ENCODE results near the gene MICAL2.
A peak's percentile ranks its signal among the peaks of the same experiment; 100 is the strongest.

The MICAL2 gene

DNA sequence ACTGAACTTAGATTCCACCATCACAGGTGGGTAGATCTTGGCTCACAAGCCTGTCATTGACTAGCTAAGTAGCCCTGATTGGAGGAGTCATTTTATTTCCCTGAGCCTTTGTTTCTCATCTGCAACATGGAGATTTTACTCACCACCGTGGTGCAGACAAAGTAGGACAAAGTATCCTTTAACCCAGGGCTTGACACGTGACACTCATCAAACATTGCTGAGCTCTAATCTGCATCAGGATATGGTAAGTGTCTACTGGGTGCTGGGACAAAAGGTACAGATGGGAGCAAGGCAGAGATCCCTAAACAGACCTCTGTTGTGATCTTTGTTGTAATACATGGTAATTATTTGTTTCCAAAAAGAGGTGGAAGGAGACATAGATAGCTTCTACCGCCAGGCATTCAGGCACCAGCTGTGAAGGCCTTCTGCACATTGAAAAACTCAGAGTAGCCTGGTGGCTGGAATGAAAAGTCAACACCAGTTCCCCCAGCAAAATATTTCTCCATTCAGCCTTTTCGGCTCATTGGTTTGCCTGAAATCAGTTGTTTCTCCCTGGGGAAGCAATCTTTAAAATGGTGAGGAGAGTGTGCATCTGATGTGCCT is 18.3 kb upstream of the MICAL2 start:
- ChIA-PET CTCF (interaction anchor here (0.7 to 2.7 kb wide), 11 partner anchors 11 to 192 kb away, joined by 3 to 14 read pairs (median 4); no protein-coding TSS in a partner anchor), POLR2A (interaction anchor here (0.6 to 1.2 kb wide), 3 partner anchors 15 to 108 kb away, joined by 3 to 4 read pairs (median 3); no protein-coding TSS in a partner anchor)
- TF ChIP-seq, protein P1, sequence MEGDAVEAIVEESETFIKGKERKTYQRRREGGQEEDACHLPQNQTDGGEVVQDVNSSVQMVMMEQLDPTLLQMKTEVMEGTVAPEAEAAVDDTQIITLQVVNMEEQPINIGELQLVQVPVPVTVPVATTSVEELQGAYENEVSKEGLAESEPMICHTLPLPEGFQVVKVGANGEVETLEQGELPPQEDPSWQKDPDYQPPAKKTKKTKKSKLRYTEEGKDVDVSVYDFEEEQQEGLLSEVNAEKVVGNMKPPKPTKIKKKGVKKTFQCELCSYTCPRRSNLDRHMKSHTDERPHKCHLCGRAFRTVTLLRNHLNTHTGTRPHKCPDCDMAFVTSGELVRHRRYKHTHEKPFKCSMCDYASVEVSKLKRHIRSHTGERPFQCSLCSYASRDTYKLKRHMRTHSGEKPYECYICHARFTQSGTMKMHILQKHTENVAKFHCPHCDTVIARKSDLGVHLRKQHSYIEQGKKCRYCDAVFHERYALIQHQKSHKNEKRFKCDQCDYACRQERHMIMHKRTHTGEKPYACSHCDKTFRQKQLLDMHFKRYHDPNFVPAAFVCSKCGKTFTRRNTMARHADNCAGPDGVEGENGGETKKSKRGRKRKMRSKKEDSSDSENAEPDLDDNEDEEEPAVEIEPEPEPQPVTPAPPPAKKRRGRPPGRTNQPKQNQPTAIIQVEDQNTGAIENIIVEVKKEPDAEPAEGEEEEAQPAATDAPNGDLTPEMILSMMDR (IDR thresholded peaks at IDR 0.05; ENCODE audit: insufficient read depth, low read length, missing control alignments): peak; percentile 12
- no peak overlapping the region for H3K4me3 ChIP-seq (ENCODE audit: low read depth, low read length)
- no peak for DNase-seq (ENCODE audit: low read depth, low spot score)

DNA sequence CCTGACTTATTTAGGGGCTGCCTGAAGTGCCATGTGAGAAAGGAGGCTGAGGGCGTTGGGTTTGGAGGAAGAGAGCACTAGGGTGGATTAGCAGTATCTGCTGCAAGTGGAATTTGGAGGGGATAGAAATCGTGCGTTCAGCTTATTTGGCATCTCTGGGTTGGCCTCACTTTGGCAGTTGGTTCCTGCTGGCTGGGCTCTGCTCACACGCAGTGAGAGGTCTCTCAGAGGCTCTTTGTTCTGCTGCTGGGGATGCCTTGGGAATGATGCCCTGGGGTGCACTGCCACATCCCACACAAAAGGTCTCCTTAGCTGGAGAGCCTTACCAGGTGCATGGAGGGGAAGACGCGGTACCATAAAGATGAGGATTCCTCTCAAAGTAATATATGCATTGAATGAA is 17.7 kb upstream of the MICAL2 start:
- ChIA-PET CTCF (interaction anchor here (0.7 to 2.6 kb wide), 9 partner anchors 10 to 192 kb away, joined by 3 to 14 read pairs (median 4); no protein-coding TSS in a partner anchor), POLR2A (interaction anchor here (1.0 kb wide), 1 partner anchor 108 kb away, joined by 3 read pairs; no protein-coding TSS in a partner anchor)
- DNase-seq (ENCODE audit: low read depth, low spot score): no peak
- H3K4me3 ChIP-seq (ENCODE audit: low read depth, low read length): no peak overlapping the region
- TF ChIP-seq, protein P1 (IDR thresholded peaks at IDR 0.05; ENCODE audit: insufficient read depth, low read length, missing control alignments): no peak

DNA sequence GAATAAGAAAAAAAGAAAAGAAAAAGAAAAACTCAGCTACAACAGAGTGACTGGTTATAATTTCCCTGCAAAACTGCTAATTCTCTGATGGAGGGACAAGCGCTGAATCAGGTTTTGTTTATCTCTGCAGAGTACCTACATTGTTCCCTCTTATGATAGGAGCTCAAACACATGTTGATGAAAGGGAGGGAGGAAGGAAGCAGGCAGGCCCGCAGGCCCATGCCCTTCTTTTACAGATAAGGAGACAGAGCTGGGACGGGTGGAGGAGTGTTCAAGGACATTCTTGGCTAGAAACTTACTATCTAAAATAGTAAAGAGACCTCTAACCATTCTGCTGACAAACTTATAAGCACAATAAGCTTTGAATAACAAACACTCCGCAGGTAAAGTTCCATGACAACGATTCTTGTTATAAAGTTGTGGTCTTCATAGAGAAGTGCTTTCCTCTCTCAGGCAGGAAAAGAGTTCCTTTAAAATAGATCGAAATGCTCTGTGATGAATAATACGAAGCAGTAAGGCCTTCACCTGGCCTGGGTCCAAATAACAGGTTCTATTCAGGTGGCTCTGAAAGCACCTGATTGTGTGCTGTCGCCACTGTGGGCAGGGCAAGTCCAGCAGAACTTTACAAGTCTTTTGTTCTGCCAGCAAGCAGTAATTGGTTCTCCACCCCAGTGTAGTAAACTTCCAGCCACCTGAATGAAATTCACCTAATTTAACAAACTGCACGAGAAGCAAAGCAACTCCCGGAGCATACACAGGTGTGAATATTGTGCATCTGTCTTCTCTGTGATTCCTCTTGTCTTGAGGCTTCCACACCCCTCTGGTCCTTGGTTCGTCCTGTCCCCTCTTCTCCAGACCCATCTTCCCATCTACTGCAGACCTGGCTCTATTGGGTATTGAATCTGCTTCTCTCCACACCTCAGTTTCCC is 15.3 kb upstream of the MICAL2 start:
- POLR2A ChIA-PET: no interaction called here
- no peak overlapping the region for H3K4me3 ChIP-seq (ENCODE audit: low read depth, low read length)
- CTCF ChIA-PET: interaction anchor here (1.3 to 1.4 kb wide), 2 partner anchors 8 to 13 kb away, joined by 3 to 4 read pairs; no protein-coding TSS in a partner anchor
- TF ChIP-seq, protein P1 (IDR thresholded peaks at IDR 0.05; ENCODE audit: insufficient read depth, low read length, missing control alignments): no peak
- DNase-seq (ENCODE audit: low read depth, low spot score): no peak

DNA sequence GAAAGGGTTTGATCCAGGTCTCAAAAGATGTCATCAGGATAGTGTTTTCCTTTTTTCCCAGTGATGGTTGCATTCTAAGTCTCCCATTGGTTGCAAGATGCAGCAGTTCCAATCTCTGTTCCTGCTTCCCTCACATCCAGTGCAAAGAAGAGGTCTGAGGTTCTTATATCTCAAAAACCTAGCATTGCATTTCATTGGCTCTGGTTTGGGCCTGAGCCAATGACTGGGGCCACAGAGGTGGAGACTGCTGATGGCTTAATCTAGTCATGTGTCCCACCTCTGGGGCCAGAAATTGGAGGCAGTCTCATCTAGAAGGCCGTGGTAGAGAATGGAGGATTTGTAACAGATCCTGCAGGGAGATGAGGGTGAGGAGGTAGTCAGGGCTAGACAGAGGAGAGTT is 13.2 kb upstream of the MICAL2 start:
- ChIA-PET CTCF (interaction anchor here (1.2 to 2.1 kb wide), 2 partner anchors 9 to 185 kb away, joined by 3 to 5 read pairs; no protein-coding TSS in a partner anchor), POLR2A (no interaction called here)
- TF ChIP-seq, protein P1 (IDR thresholded peaks at IDR 0.05; ENCODE audit: insufficient read depth, low read length, missing control alignments): no peak
- DNase-seq (ENCODE audit: low read depth, low spot score): no peak
- H3K4me3 ChIP-seq (ENCODE audit: low read depth, low read length): no peak overlapping the region

DNA sequence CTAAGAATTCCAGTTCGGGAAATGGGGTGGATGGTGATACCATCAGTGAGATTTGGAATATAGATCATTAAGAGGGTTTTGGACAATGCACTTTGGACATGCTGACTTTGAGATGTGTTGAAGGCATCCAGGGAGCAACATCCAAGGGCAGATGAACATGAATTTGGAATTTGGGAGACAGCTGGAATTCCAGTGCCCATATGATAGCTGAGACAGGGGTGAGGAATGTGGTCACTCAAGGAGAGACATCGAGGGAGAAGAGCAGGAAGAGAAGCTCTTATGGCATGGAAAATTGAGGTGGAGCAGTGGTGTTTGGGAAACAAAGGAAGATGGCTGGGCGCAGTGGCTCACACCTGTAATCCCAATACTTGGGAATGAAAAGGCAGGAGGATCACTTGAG is 11.8 kb upstream of the MICAL2 start:
- CTCF ChIA-PET: interaction anchor here (0.9 to 2.5 kb wide), 4 partner anchors 8 to 138 kb away, joined by 3 to 9 read pairs (median 6); no protein-coding TSS in a partner anchor
- TF ChIP-seq, protein P1 (IDR thresholded peaks at IDR 0.05; ENCODE audit: insufficient read depth, low read length, missing control alignments): no peak
- no peak for DNase-seq (ENCODE audit: low read depth, low spot score)
- no peak overlapping the region for H3K4me3 ChIP-seq (ENCODE audit: low read depth, low read length)
- POLR2A ChIA-PET: interaction anchor here (1.3 kb wide), 1 partner anchor 12 kb away, joined by 4 read pairs; no protein-coding TSS in a partner anchor

All from AG04449 (cell line).